Liver (tissue), 3 donors: Measurements from ENCODE around the gene BORCS8.
"Not testable (repeated sequence)": the region's sequence is repeated elsewhere in the genome, so short reads cannot be mapped to it uniquely, and the experiment has no call there.

Experiments
- CTCF ChIP-seq: fragments of 150-350 bp; IDR thresholded peaks from 2 replicates; pipeline ENCODE4 v1.5.1; 2017; ENCODE audit warnings: improper control_type of control experiment, low read depth, low read length; ENCODE audit not compliant: missing input control
- GABPA ChIP-seq, 2 donors: IDR thresholded peaks in 1 of 2; conservative IDR thresholded peaks in 1 of 2; 2 replicates each; pipeline ENCODE4 v1.6.1; 2016; ENCODE audit warnings: antibody characterized with exemption in 2 of 2, mild to moderate bottlenecking in 1 of 2, moderate library complexity in 1 of 2
- HNF4A ChIP-seq, 2 donors: conservative IDR thresholded peaks; 2 replicates each; pipeline ENCODE4 v1.6.1; 2016; ENCODE audit warnings: antibody characterized with exemption in 2 of 2, mild to moderate bottlenecking in 2 of 2
- NR2F2 ChIP-seq: IDR thresholded peaks from 2 replicates; pipeline ENCODE4 v1.6.1; 2016; ENCODE audit warnings: antibody characterized with exemption
- RAD21 ChIP-seq, 2 donors: IDR thresholded peaks; 2 replicates each; pipeline ENCODE4 v1.6.1; 2016; ENCODE audit warnings: antibody characterized with exemption in 2 of 2, mild to moderate bottlenecking in 2 of 2
- REST ChIP-seq: IDR thresholded peaks from 2 replicates; pipeline ENCODE4 v1.6.1; 2016; ENCODE audit warnings: antibody characterized with exemption, mild to moderate bottlenecking
- RXRA ChIP-seq, 2 donors: IDR thresholded peaks; 2 replicates each; pipeline ENCODE4 v1.6.1; 2017 to 2018; ENCODE audit warnings: antibody characterized with exemption in 2 of 2, mild to moderate bottlenecking in 1 of 2
- SP1 ChIP-seq: IDR thresholded peaks from 2 replicates; pipeline ENCODE4 v1.6.1; 2018; ENCODE audit warnings: antibody characterized with exemption, mild to moderate bottlenecking
- TAF1 ChIP-seq: conservative IDR thresholded peaks from 2 replicates; pipeline ENCODE4 v1.6.1; 2016; ENCODE audit warnings: antibody characterized with exemption, mild to moderate bottlenecking
- YY1 ChIP-seq: IDR thresholded peaks from 2 replicates; pipeline ENCODE4 v1.6.1; 2016; ENCODE audit warnings: antibody characterized with exemption, mild to moderate bottlenecking
- TF ChIP-seq, protein P1 (sequence below): IDR thresholded peaks from 2 replicates; pipeline ENCODE4 v1.6.1; 2016; ENCODE audit warnings: antibody characterized with exemption
- donor health status: healthy.
- donor health status: healthy.

DNA sequence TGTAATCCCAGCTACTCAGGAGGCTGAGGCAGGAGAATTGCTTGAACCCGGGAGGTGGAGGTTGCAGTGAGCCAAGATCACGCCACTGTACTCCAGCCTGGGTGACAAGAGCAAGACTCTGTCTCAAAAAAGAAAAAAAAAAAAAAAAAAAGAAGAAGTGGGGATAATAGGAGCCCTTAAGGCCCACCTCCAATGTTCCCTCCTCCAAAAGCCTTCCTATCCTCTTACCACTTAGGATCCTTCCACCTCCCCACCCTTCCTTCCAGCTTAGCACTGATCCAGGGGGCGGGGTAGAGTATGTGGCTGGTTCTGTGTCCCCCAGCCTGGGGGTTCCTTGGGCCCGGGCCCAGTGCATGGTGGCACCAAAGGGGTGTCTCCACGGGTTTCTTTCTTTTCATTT is 18.7 kb downstream of the BORCS8 start:
- TF ChIP-seq CTCF; TAF1; NR2F2; RXRA (IDR thresholded peaks at IDR 0.05); HNF4A (conservative IDR thresholded peaks at IDR 0.05); RAD21 (IDR thresholded peaks at IDR 0.05); GABPA (IDR thresholded peaks at IDR 0.05 in 1 of 2, conservative IDR thresholded peaks at IDR 0.05 in 1 of 2); SP1; REST; YY1: not testable (repeated sequence)
- TF ChIP-seq, protein P1, sequence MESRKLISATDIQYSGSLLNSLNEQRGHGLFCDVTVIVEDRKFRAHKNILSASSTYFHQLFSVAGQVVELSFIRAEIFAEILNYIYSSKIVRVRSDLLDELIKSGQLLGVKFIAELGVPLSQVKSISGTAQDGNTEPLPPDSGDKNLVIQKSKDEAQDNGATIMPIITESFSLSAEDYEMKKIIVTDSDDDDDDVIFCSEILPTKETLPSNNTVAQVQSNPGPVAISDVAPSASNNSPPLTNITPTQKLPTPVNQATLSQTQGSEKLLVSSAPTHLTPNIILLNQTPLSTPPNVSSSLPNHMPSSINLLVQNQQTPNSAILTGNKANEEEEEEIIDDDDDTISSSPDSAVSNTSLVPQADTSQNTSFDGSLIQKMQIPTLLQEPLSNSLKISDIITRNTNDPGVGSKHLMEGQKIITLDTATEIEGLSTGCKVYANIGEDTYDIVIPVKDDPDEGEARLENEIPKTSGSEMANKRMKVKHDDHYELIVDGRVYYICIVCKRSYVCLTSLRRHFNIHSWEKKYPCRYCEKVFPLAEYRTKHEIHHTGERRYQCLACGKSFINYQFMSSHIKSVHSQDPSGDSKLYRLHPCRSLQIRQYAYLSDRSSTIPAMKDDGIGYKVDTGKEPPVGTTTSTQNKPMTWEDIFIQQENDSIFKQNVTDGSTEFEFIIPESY = not testable (repeated sequence)
